Central memory CD4-positive, alpha-beta T cell (primary cell): Measurements from ENCODE around the gene SAC3D1.
A peak's percentile ranks its signal among the peaks of the same experiment; 100 is the strongest.

Experiments used
- DNase-seq: peaks from one replicate; pipeline ENCODE4 v3.0.0; 2022

Gene SAC3D1

GRCh38 chr11:65026810-65027209 is 14.2 kb upstream of the SAC3D1 start:
- DNase-seq: no peak

DNA sequence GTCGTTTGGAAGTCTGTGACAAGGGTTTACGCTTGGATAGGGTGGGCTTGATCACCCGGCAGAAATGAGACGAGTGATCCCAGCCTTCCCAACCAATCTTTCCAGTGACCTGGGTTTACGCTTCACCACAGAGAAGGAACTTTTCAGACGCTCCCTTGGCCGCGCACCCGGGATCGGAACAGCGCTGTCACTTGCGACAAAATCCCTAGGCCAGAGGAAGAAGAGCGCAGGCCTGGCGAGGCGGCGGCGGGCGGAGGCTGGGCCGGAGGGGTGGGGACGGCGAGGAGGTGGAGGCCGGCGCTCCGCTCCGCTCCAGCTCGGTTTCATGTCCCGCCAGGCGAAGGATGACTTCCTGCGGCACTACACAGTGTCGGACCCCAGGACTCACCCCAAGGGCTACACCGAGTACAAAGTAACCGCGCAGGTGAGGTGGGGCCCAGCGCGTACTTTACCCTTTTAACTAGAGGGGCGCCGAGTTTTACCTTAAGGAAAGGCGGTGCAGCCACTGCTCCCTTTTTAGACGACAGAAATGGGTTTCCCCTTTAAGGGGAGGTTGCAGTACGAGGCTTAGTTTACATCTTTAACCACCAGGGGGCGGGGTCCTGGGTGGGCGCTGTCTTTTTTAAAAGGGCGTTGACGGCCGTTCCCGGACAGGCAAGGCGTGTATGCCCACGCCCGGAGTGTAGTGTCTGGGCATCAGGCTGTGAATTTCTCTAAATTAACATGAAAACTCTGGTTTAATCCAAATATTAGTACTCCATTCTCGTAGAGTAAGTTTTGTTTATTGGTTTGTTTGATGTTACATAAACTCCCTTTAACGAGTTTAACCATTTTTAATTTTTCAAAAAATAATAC is 13.6 kb upstream of the SAC3D1 start, which contains the start of gene SNX15:
SNX15 (plus strand) TSS at position 227 of the 855 bp plus-strand sequence; CDS start at position 326, 99 bp downstream.
- peak; percentile 94 for DNase-seq

DNA sequence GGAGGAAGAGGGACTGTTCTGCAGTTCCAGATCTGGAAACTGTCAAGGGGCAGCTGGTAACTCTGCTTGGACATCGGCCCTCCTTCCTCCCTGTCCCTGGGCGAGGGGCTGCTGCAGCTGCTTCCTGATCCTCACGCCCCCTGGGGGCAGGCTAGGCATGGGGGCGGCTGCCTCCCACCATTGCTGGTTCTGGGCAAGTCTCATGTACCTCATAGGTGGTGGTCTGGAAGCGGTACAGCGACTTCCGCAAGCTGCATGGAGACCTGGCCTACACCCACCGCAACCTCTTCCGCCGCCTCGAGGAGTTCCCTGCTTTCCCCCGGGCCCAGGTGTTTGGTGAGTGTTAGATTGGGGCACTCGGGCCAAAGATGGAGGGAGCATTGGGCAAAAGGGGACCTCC is 8.8 kb upstream of the SAC3D1 start:
- DNase-seq: no peak

- no peak for DNase-seq
Measured at GRCh38 chr11:65034423-65034822, 6.6 kb upstream of the SAC3D1 start.

GRCh38 chr11:65035579-65035978 is 5.4 kb upstream of the SAC3D1 start:
- no peak for DNase-seq

GRCh38 chr11:65036931-65037330 is 4.1 kb upstream of the SAC3D1 start:
- DNase-seq: no peak

DNA sequence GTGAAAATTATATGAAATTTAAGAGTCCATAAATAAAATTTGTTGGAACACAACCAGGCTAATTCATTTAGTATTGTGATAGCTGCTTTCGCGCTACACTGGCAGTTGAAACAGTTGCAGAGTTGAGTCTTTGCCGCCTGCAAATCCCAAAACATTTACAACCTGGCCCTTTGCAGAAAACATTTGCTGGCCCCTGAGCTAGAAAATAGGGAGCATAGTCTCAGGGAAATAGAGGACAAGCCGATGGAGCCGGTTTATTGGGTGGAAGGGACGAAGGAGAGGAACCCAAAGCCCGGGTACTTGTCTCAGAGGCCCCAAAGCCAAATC is 527 bp upstream of the SAC3D1 start:
- DNase-seq: no peak

- no peak for DNase-seq
Measured at GRCh38 chr11:65042891-65043290, 1.9 kb downstream of the SAC3D1 start.

GRCh38 chr11:65043881-65044501 is 3.0 kb downstream of the SAC3D1 start:
- no peak for DNase-seq

DNA sequence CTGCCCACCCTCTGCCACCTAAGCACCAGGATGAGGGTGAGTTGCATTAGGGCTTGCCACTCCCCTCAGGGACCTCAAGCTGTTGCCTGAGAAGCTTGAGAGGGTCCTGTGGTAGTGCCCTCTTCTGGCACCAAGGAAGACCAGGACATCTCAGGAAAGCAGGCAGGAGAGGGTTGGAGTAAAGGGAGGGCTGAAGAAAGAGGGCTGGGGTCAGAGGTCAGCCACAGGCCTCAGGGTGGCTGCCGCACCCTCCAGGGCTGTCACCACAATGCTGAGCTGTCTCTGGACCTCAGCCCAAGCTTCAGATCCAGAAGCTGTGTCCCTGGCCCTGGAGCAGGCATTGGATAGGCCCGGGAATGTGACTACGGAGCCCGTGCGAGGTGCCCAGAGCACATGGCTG is 4.1 kb downstream of the SAC3D1 start:
- DNase-seq: no peak

GRCh38 chr11:65045728-65046127 is 4.7 kb downstream of the SAC3D1 start:
- DNase-seq: no peak

- no peak for DNase-seq
Measured at GRCh38 chr11:65047581-65048422, 6.8 kb downstream of the SAC3D1 start.

DNA sequence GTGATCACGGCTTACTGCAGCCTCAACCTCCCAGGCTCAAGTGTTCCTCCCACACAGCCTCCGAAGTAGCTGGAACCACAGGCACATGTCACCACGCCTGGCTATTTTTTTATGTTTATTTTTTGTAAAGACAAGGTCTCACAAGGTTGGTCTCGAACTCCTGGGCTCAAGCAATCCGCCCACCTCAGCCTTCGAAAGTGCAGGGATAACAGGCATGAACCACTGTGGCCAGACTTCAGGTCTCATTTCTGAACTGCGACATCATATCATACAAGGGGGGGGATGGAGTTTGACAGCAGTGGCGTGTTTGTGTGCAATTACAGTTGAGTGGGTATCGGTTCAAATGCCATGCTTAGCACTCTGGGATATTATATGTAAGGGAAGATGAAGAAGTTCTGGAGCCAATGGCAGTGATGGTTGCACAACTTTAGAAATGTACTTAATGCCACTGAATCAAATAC is 10.4 kb downstream of the SAC3D1 start:
- no peak for DNase-seq

- peak; percentile 35 for DNase-seq
Measured at GRCh38 chr11:65053827-65054508, 13.0 kb downstream of the SAC3D1 start.

DNA sequence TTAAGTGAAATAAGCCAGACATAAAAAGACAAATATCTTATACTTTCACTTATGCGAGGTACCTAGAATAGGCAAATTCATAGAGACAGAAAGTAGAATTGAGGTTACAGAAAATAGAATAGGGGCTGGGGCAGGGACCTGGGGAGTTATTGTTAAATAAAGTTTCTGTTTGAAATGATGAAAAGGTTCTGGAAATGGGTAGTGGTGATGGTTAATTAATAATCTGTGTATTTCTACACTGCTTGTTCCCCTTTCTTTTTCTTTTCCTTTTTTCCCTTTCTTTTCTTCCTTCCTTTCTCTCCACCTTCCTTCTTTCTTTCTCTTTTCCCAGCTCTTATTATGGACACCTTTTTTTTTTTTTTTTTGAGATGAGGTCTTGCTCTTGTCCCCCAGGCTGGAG is 14.5 kb downstream of the SAC3D1 start:
- DNase-seq: no peak

DNA sequence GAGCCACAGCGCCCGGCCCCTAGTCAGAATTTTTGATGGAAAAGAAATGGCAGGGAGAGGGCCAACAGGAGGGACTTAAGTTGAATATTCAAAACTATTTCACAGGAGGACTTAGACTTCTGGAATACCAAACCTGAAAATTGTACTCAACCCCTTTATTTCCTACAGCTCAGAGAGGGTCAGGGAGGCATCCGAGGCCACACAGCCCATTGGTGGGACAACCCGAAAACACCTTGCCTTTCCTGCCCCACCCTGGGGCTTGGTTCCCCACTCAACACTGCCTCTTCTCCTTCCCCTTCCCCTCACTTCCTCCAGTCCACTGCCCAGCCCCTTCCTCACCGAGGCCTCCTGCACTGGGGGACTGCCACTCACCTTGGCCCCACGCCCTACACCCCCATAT is 16.0 kb downstream of the SAC3D1 start:
- DNase-seq: no peak

DNA sequence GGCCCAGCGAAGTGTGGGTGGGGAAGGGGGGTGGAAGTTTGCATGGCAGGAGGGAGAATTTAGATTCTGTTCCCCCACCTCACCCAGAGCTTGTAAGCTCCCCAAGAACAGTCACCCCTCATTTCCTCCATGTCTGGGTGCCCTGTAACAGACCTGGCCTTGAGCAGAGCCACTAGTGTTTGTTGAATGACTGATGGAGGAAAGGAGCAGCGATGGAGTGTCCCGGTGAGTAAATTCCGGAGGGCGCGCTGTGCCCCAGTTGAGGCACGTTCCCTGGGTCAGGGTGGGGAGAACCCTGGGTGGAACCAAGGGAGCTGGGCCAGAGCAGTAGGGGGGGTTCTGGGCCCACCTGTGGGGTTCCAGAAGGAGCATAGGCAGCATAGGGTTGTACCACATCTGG is 16.5 kb downstream of the SAC3D1 start:
- DNase-seq: no peak

DNA sequence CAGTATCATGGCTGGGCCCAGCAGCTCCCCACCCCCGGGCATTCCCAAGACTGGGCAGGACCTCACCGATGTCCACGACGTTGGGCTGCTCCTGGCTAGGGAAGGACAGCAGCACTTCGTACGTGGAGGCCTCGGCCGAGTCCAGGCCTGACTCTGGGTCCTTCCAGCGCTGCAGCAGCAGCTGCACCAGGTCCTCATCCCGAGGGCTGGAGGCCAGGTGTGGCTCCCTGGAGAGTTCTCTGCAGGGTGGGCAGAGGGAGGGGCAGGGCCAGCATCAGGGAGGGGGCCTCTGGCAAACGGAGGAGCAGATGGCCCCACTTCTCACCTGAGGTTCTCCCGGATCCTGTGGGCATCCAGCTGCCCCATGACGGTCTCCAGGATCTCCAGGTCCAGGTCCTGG is 17.0 kb downstream of the SAC3D1 start:
- no peak for DNase-seq

DNA sequence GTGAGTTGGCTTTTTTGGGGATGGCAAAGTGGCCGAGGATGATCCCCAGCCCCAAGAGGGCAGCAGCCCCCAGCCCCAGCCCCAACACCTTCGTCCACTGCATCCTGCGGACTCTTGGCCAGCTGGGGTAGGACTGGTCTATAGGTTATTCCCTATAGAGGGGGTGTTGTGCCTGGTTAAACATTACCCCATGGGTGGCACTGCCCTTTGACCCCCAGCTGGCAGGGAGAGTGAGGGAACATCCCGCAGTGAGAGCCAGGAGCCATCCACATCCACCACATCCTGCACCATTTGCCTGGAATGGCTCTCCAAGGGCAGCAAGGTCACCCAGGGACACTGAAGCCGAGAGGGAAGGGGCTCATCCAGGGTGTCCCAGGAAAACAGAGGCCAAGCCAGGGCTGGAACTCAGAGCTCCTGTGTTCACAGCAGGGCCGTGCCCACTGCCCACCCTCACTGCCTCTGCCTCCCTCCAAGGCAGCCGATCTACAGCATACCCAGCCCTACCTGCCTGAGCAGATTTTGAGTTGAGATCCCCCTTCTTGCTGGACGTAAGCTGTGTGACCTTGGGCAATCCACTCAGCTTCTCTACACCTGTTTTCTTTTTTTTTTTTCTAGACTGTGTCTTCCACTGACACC is 17.5 kb downstream of the SAC3D1 start, which contains the start of gene NAALADL1:
NAALADL1 (minus strand) TSS at position 135 of the 636 bp plus-strand sequence; CDS start at position 103, 32 bp downstream.
- DNase-seq: no peak

GRCh38 chr11:65059523-65059922 is 18.5 kb downstream of the SAC3D1 start:
- DNase-seq: no peak

DNA sequence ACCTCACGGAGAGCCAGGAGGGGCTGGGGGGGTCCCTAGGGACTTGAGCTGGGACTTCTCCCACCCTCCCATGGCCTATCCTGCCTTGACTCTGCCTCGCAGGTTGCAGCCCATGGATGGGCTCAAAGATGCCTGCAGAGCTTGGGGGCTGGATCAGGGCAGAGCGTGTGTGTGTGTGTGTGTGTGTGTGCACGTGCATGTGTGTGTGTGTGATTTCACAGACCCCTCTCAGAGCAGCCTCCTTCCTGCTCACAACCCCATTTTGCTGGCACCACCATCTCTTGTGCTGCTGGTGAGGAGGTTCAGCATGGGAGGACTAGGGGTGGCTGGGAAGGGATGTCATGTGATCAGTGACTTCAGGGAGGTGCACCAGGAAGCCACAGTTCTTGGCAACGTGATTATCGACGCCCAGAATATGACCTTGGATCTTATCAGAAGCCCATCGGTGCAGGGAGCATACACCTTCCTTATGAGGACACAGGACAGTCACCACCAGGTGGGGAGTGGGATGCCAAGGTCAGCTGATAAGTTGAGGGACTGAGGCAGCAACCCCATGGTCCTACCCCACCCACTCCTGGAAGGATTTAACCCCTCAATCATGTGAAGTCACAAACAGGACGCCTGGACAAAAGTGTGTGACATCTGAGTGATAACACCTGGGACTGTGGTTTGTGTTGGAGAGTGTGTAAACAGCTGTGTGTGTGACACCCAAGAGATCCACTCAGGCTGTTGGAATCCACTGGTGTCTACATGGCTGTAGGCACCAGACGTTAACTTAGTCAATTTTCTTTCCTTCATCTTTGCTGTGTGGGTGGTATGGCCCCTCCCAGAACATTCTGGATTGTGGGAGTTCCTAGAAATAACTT is 19.2 kb downstream of the SAC3D1 start:
- no peak for DNase-seq
